Measurements from ENCODE around the gene SRSF6.

SRSF6 gene

DNA sequence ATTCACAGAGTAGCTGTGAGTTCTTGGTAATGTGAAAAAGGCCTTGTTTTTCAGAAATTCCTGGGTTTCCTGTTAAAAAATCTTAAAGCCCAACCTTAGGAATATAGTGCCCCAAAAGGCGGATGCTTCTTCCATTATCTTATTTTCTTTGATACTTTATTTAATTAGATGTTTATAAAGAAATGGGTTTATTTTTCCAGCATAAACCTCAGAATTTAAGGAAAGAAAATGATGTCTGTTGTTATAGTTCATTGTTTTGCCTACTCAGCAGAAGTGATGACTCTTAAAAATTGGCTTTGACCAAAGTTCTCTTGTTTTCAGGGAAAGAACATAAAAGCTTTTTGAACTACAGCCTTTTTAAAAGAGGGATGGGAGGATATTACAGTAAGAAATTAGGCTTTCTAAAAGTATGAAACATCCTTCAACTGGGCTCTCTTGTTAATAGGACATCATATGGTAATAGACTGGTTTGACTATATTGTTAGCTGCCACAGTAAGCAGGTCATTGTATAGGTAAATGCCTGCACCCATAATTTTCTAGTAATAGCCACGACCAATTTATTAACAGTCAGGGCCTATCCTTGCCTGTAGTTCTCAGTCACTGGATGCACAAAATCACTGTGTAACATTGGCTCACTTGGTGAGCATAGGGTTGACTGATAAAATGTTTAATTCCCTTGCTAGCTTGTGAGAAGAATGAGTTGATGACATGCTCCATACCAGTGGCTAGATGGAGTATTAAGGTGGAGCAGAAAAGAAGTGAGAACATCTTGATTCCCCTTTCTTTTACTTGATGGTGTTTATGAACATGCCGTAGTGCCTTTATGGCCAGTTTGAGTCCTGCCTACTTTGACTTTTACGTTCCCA lies 5.2 kb downstream of the SRSF6 start:
- no peak for FAIRE-seq
- DNase-seq (ENCODE audit: insufficient read length): no peak
- TF ChIP-seq POLR2A (IDR thresholded peaks at IDR 0.05; ENCODE audit: low read depth, low read length) (peak; percentile 73), TAF1 (IDR thresholded peaks at IDR 0.05; ENCODE audit: borderline replicate concordance, low read depth, low read length) (no peak), POLR2AphosphoS5 (IDR thresholded peaks at IDR 0.05; ENCODE audit: low read depth, low read length) (peak; percentile 92)

DNA sequence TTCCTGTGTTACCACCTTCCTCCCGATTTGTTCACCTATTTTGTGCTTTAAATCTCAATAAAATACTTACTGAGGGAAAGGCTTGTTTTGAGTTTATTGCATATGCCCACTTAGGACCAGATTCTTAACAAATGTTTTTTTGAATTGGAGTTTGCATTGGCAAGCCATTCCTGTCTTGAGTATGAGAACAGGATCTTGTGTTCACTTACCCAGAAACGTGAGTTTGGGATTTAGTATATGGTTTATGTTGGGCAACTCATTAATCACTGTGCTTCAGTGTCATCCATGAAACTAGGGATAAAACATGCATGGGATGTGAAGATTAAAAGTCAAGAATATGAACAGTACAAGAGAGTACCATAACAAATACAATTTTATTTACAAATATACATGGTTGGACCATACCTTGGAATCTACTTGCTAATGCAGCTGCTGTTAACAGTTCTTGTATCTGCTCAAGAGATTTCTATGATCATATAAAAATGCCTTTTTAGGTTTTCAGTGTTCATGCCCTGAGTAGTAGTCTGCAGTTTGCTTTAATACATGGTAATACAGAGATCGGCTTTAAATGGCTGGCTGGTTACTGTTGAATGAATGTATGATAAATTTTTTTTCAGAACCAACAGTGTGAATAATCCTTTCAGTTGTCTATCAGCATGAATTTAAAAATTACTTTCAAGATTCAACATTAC lies 6.0 kb downstream of the SRSF6 start:
- DNase-seq (ENCODE audit: insufficient read length) (no peak), FAIRE-seq (no peak)
- no peak for TF ChIP-seq TAF1 (IDR thresholded peaks at IDR 0.05; ENCODE audit: borderline replicate concordance, low read depth, low read length)
- TF ChIP-seq POLR2AphosphoS5 (IDR thresholded peaks at IDR 0.05; ENCODE audit: low read depth, low read length): peak; percentile 63; the same call in 1 of the 2 replicates
- TF ChIP-seq POLR2A (IDR thresholded peaks at IDR 0.05; ENCODE audit: low read depth, low read length): no peak

DNA sequence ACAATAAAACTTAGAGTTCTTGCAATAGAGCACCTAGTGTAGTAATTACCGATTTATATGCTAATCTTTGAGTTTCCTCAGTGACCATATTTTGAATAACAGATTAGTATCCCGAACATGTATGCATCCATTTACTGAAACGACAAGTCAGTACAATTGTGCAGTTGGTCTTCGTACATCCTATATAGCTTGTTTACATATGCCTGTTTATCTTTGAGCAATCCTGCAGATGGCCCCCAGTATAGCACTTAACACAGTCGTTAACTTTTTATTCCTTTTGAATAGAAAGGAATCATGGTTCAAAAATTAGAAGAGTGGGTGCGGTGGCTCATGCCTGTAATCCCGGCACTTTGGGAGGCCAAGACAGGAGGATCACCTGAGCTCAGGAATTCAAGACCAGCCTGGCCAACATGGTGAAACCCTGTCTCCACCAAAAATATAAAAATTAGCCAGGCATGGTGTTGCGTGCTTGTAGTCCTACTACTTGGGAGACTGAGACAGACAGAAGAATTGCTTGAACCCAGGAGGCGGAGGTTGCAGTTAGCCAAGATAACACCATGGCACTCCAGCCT lies 6.6 kb downstream of the SRSF6 start:
- TF ChIP-seq TAF1 (IDR thresholded peaks at IDR 0.05; ENCODE audit: borderline replicate concordance, low read depth, low read length): no peak
- peak; percentile 68 for TF ChIP-seq POLR2A (IDR thresholded peaks at IDR 0.05; ENCODE audit: low read depth, low read length)
- no peak; the same call in 1 of the 2 replicates for TF ChIP-seq POLR2AphosphoS5 (IDR thresholded peaks at IDR 0.05; ENCODE audit: low read depth, low read length)
- no peak for FAIRE-seq
- DNase-seq (ENCODE audit: insufficient read length): no peak

DNA sequence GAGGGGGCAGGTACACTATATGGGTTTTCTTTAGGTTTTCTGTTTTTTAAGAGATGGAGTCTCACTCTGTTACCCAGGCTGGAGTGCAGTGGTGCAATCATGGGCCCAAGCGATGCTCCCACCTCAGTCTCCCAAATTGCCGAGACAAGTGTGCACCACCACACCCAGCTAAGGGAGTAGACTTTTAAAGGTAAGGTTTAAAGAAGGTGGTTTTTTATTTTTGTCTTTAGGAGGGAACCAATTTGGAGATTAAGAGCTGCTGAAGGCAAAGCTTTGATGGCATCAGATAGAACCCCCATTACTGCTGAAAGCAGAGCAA lies 7.9 kb downstream of the SRSF6 start:
- FAIRE-seq (no peak), DNase-seq (ENCODE audit: insufficient read length) (no peak)
- TF ChIP-seq TAF1 (IDR thresholded peaks at IDR 0.05; ENCODE audit: borderline replicate concordance, low read depth, low read length) (no peak), POLR2AphosphoS5 (IDR thresholded peaks at IDR 0.05; ENCODE audit: low read depth, low read length) (no peak; the same call in 1 of the 2 replicates), POLR2A (IDR thresholded peaks at IDR 0.05; ENCODE audit: low read depth, low read length) (no peak; the same call in 1 of the 2 replicates)

DNA sequence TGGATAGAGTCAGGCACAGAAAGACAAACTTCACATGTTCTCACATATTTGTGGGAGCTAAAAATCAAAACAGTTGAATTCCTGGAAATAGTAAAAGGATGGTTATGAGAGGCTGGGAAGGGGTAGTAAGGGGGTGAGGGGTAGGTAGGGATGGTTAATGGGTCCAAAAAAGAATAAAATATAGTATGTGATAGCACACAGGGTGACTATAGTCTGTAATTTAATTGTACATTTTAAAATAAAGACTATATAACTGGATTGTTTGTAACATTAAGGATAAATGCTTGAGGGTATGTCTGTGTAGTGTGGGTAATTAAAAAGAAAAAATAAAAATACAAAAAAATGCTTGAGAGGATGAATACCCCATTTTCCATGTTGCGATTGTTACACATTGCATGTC lies 9.9 kb downstream of the SRSF6 start:
- TF ChIP-seq TAF1 (IDR thresholded peaks at IDR 0.05; ENCODE audit: borderline replicate concordance, low read depth, low read length) (no peak), POLR2A (IDR thresholded peaks at IDR 0.05; ENCODE audit: low read depth, low read length) (no peak), POLR2AphosphoS5 (IDR thresholded peaks at IDR 0.05; ENCODE audit: low read depth, low read length) (no peak)
- FAIRE-seq (no peak), DNase-seq (ENCODE audit: insufficient read length) (no peak)

GRCh38 chr20:43472671-43473380 lies 15.1 kb downstream of the SRSF6 start:
- FAIRE-seq (no peak), DNase-seq (ENCODE audit: insufficient read length) (no peak)
- TF ChIP-seq POLR2A (IDR thresholded peaks at IDR 0.05; ENCODE audit: low read depth, low read length): no peak
- TF ChIP-seq POLR2AphosphoS5 (IDR thresholded peaks at IDR 0.05; ENCODE audit: low read depth, low read length): no peak
- TF ChIP-seq TAF1 (IDR thresholded peaks at IDR 0.05; ENCODE audit: borderline replicate concordance, low read depth, low read length): no peak

- FAIRE-seq (no peak), DNase-seq (ENCODE audit: insufficient read length) (no peak)
- TF ChIP-seq POLR2A (IDR thresholded peaks at IDR 0.05; ENCODE audit: low read depth, low read length) (no peak), POLR2AphosphoS5 (IDR thresholded peaks at IDR 0.05; ENCODE audit: low read depth, low read length) (no peak), TAF1 (IDR thresholded peaks at IDR 0.05; ENCODE audit: borderline replicate concordance, low read depth, low read length) (no peak)
These were observed 15.6 kb downstream of the SRSF6 start for GRCh38 chr20:43473381-43473704.

DNA sequence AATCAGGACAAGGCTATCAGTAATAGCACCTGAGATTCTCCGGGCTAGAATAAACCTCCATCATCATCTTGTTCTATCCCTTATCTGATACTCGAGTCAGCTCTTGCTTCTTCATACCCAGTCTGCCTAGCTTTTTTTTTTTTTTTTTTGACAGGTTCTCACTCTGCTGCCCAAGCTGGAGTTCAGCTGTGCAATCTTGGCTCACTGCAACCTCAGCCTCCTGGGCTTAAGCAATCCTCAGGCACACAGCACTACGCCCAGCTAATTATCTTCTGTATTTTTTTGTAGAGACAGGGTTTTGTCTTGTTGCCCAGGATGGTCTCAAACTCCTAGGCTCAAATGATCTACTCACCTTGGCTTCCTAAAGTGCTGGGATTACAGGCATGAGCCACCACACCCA lies 19.5 kb downstream of the SRSF6 start:
- FAIRE-seq (no peak), DNase-seq (ENCODE audit: insufficient read length) (no peak)
- no peak for TF ChIP-seq POLR2AphosphoS5 (IDR thresholded peaks at IDR 0.05; ENCODE audit: low read depth, low read length)
- no peak for TF ChIP-seq TAF1 (IDR thresholded peaks at IDR 0.05; ENCODE audit: borderline replicate concordance, low read depth, low read length)
- no peak for TF ChIP-seq POLR2A (IDR thresholded peaks at IDR 0.05; ENCODE audit: low read depth, low read length)

DNA sequence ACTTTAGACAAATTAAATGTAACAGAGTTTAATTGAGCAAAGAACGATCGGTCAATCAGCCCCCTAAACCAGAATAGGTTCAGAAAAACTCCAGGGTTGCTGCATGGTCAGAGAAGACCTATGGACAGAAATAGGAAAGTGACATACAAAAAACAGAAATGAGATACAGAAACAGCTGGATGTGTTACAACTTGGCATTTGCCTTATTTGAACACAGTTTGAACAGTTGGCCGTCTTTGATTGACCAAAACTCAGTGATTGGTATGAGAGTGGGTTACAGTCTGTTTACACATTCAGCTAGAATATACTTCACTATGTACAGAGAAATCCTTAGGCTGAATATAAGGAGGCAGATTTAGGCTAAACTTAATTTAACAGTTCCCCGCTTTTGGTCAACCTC lies 19.9 kb downstream of the SRSF6 start:
- DNase-seq (ENCODE audit: insufficient read length) (no peak), FAIRE-seq (no peak)
- TF ChIP-seq TAF1 (IDR thresholded peaks at IDR 0.05; ENCODE audit: borderline replicate concordance, low read depth, low read length): no peak
- no peak for TF ChIP-seq POLR2A (IDR thresholded peaks at IDR 0.05; ENCODE audit: low read depth, low read length)
- TF ChIP-seq POLR2AphosphoS5 (IDR thresholded peaks at IDR 0.05; ENCODE audit: low read depth, low read length): no peak

- DNase-seq (ENCODE audit: insufficient read length): no peak
- no peak for FAIRE-seq
- no peak for TF ChIP-seq POLR2AphosphoS5 (IDR thresholded peaks at IDR 0.05; ENCODE audit: low read depth, low read length)
- TF ChIP-seq TAF1 (IDR thresholded peaks at IDR 0.05; ENCODE audit: borderline replicate concordance, low read depth, low read length): no peak
- TF ChIP-seq POLR2A (IDR thresholded peaks at IDR 0.05; ENCODE audit: low read depth, low read length): no peak
These were observed 32.3 kb downstream of the SRSF6 start for GRCh38 chr20:43490038-43490437.

- peak; percentile 91 for FAIRE-seq
- no peak for TF ChIP-seq TAF1 (IDR thresholded peaks at IDR 0.05; ENCODE audit: borderline replicate concordance, low read depth, low read length)
- no peak for TF ChIP-seq POLR2A (IDR thresholded peaks at IDR 0.05; ENCODE audit: low read depth, low read length)
- no peak for TF ChIP-seq POLR2AphosphoS5 (IDR thresholded peaks at IDR 0.05; ENCODE audit: low read depth, low read length)
- DNase-seq (ENCODE audit: insufficient read length): no peak
These were observed 34.4 kb downstream of the SRSF6 start for GRCh38 chr20:43492101-43492500.

Data from GM12892 (cell line).